A549 (cell line): Measurements from ENCODE around the gene PPP2R2D. TPM values are rescaled to one million over a fixed set of nuclear protein-coding genes. Genes with fewer than 3 reads are reported as not detected.

ENCODE experiments used
- ATAC-seq, 2 experiments: fragments of 200-7000 bp in 1 of 2; fragments of >200 bp in 1 of 2; cut with Nextera tagmentation in 1 of 2; cut with Tn5 transposase in 1 of 2; 3 replicates each; pipeline versions ENCODE4 v1.8.0 to v1.9.1; 2018 to 2020; ENCODE audit warnings: mild to moderate bottlenecking in 1 of 2, moderate library complexity in 1 of 2
- CTCF ChIA-PET: fragments of 300-600 bp; sonication (Branson Sonifier 250); formaldehyde crosslinking; extraction: SDS; loops from one replicate; lab custom pipeline; 2021; ENCODE audit warnings: antibody characterized with exemption, inconsistent platforms; lab: Yijun Ruan, JAX
- POLR2A ChIA-PET: fragments of 350-600 bp; formaldehyde crosslinking; extraction: SDS; loops from one replicate; lab custom pipeline; 2021; ENCODE audit warnings: antibody characterized with exemption, inconsistent platforms; lab: Yijun Ruan, JAX
- DNase-seq, 2 experiments: peaks; one replicate each; pipeline versions ENCODE4 v3.0.0 to v3.0.0-alpha.2; 2011 to 2016; ENCODE audit warnings: low read depth in 1 of 2, low spot score in 1 of 2
- FAIRE-seq: peaks from 2 replicates; lab custom pipeline; 2011; peaks lifted over from hg19 to GRCh38; lab: Jason Lieb, UNC
- H3K27ac ChIP-seq, 2 experiments: fragments of >200 bp; sonication (Bioruptor Twin); formaldehyde crosslinking; 3 replicates each; pipeline ENCODE4 v1.5.1; 2016 to 2017
- H3K4me1 ChIP-seq: fragments of >200 bp; sonication (Bioruptor Twin); formaldehyde crosslinking; 3 replicates; pipeline ENCODE4 v1.6.1; 2016
- H3K4me2 ChIP-seq: fragments of >200 bp; sonication (Bioruptor Twin); formaldehyde crosslinking; 3 replicates; pipeline ENCODE4 v1.6.1; 2016
- H3K4me3 ChIP-seq: fragments of >200 bp; sonication (Bioruptor Twin); formaldehyde crosslinking; 3 replicates; pipeline ENCODE4 v1.5.1; 2016
- H3K9me3 ChIP-seq: fragments of >200 bp; sonication (Bioruptor Twin); formaldehyde crosslinking; 3 replicates; pipeline ENCODE4 v1.6.1; 2016
- CBX8 ChIP-seq: fragments of 200-600 bp; sonication (generic); IDR thresholded peaks from 2 replicates; pipeline ENCODE4 v1.6.1; 2016
- CEBPB ChIP-seq, 2 experiments: fragments of >200 bp in 1 of 2; sonication (Bioruptor Twin) in 1 of 2; formaldehyde crosslinking in 1 of 2; IDR thresholded peaks; 2 replicates each; pipeline ENCODE4 v1.6.1; 2012 to 2016
- CHD2 ChIP-seq: fragments of 150-350 bp; IDR thresholded peaks from 2 replicates; pipeline ENCODE4 v1.6.1; 2014; ENCODE audit warnings: low read length; ENCODE audit not compliant: partially characterized antibody
- EHF ChIP-seq: fragments of 250-450 bp; sonication (Bioruptor Pico); IDR thresholded peaks from 2 replicates; pipeline ENCODE4 v1.5.0; 2020; ENCODE audit warnings: mild to moderate bottlenecking
- EHMT2 ChIP-seq: fragments of 200-600 bp; sonication (generic); IDR thresholded peaks from 2 replicates; pipeline ENCODE4 v1.6.1; 2016; ENCODE audit warnings: antibody characterized with exemption, low read depth, mild to moderate bottlenecking, moderate library complexity
- GATA3 ChIP-seq: IDR thresholded peaks from 2 replicates; pipeline ENCODE4 v1.6.1; 2012; ENCODE audit warnings: borderline replicate concordance
- HDAC2 ChIP-seq: fragments of 200-600 bp; sonication (generic); IDR thresholded peaks from 2 replicates; pipeline ENCODE4 v1.6.1; 2016
- HEYL ChIP-seq: fragments of 250-450 bp; sonication (Bioruptor Pico); IDR thresholded peaks from 2 replicates; pipeline ENCODE4 v1.8.0; 2021; ENCODE audit warnings: mild to moderate bottlenecking, moderate library complexity
- JUN ChIP-seq, 2 experiments: fragments of >200 bp; sonication (Bioruptor Twin); formaldehyde crosslinking; IDR thresholded peaks; 2 replicates in 1 of 2; 3 replicates in 1 of 2; pipeline ENCODE4 v1.6.1; 2016 to 2017
- KDM1A ChIP-seq: fragments of 200-600 bp; sonication (generic); IDR thresholded peaks from 2 replicates; pipeline ENCODE4 v1.6.1; 2016; ENCODE audit warnings: low read depth, mild to moderate bottlenecking
- NFE2L2 ChIP-seq: fragments of 150-350 bp; conservative IDR thresholded peaks from 2 replicates; pipeline ENCODE4 v1.6.1; 2014; ENCODE audit warnings: low read length
- NPAS2 ChIP-seq: fragments of 250-450 bp; sonication (Bioruptor Pico); IDR thresholded peaks from 2 replicates; pipeline ENCODE4 v1.8.0; 2022; ENCODE audit warnings: mild to moderate bottlenecking, moderate library complexity, borderline replicate concordance
- NR3C1 ChIP-seq: fragments of >200 bp; sonication (Bioruptor Twin); formaldehyde crosslinking; IDR thresholded peaks from 3 replicates; pipeline ENCODE4 v1.6.1; 2017
- PHF8 ChIP-seq: fragments of 200-600 bp; sonication (generic); IDR thresholded peaks from 2 replicates; pipeline ENCODE4 v1.6.1; 2016; ENCODE audit warnings: low read depth, mild to moderate bottlenecking, antibody characterized with exemption, moderate library complexity, borderline replicate concordance
- POLR2A ChIP-seq: IDR thresholded peaks from 2 replicates; pipeline ENCODE4 v1.6.1; 2012; ENCODE audit warnings: mild to moderate bottlenecking, low read length
- POLR2AphosphoS2 ChIP-seq: conservative IDR thresholded peaks from 2 replicates; pipeline ENCODE4 v1.6.1; 2012; ENCODE audit warnings: low read length, improper control_type of control experiment, inconsistent platforms
- RCOR1 ChIP-seq: fragments of 150-350 bp; IDR thresholded peaks from 2 replicates; pipeline ENCODE4 v1.6.1; 2014; ENCODE audit warnings: antibody characterized with exemption, low read length, low read depth
- RNF2 ChIP-seq: fragments of 200-600 bp; sonication (generic); IDR thresholded peaks from 2 replicates; pipeline ENCODE4 v1.6.1; 2016; ENCODE audit warnings: low read depth, mild to moderate bottlenecking, antibody characterized with exemption, moderate library complexity, borderline replicate concordance
- TFCP2L1 ChIP-seq: fragments of 250-450 bp; sonication (Bioruptor Pico); IDR thresholded peaks from 2 replicates; pipeline ENCODE4 v1.5.0; 2021; ENCODE audit warnings: mild to moderate bottlenecking
- TP53 ChIP-seq: fragments of 250-450 bp; sonication (Bioruptor Pico); IDR thresholded peaks from 2 replicates; pipeline ENCODE4 v1.5.0; 2021; ENCODE audit warnings: mild to moderate bottlenecking, moderate library complexity
- ZC3H11A ChIP-seq: fragments of 450-650 bp; IDR thresholded peaks from 2 replicates; pipeline ENCODE4 v1.6.1; 2014; ENCODE audit warnings: antibody characterized with exemption, mild to moderate bottlenecking
- WGBS: methylation state at CpG from one replicate; pipeline ENCODE4 v1.1.6; 2017; ENCODE audit errors: missing lambda C conversion rate; 5-methylcytosine and 5-hydroxymethylcytosine counted together
- polyA plus RNA-seq, 4 experiments: library from polyadenylated mRNA; depleted of rRNA in 3 of 4; stranded (reverse); fragments of >200 nt; fragmentation: RNase III in 1 of 4; extraction: RNeasy Plus Mini Kit Qiagen cat#74134 plus additional on column Dnase treatment in 1 of 4; gene quantifications; 2 replicates in 3 of 4; 3 replicates in 1 of 4; pipeline ENCODE4 v1.2.3, GENCODE V29; 2011 to 2017
- TF ChIP-seq, protein P1 (sequence below): fragments of 200-600 bp; sonication (generic); IDR thresholded peaks from 2 replicates; pipeline ENCODE4 v1.6.1; 2016; ENCODE audit warnings: antibody characterized with exemption, mild to moderate bottlenecking, moderate library complexity
- TF ChIP-seq, protein P2 (sequence below): fragments of 450-650 bp; IDR thresholded peaks from 2 replicates; pipeline ENCODE4 v1.6.1; 2014; ENCODE audit warnings: antibody characterized with exemption
- TF ChIP-seq, protein P3 (sequence below): fragments of 150-350 bp; IDR thresholded peaks from 2 replicates; pipeline ENCODE4 v1.6.1; 2014; ENCODE audit warnings: low read depth, mild to moderate bottlenecking, low read length
- TF ChIP-seq, protein P4 (sequence below): IDR thresholded peaks from 2 replicates; pipeline ENCODE4 v1.6.1; 2012

PPP2R2D gene
- polyA plus RNA-seq, 2 of the 4 experiments (the other 2 are of a cell fraction): 23.9 to 36.0 TPM

DNA sequence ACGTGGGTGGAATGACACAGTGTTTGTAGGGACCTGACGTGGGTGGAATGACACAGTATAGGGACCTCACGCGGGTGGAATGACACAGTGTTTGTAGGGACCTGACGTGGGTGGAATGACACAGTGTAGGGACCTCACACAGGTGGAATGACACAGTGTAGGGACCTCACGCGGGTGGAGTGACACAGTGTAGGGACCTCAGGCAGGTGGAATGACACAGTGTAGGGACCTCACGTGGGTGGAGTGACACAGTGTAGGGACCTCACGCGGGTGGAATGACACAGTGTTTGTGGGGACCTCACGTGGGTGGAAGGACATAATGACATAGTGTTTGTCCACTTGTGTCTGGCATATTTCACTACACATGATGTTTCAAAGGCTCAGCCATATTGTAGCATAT is 19.3 kb downstream of the PPP2R2D start:
- FAIRE-seq: no peak

DNA sequence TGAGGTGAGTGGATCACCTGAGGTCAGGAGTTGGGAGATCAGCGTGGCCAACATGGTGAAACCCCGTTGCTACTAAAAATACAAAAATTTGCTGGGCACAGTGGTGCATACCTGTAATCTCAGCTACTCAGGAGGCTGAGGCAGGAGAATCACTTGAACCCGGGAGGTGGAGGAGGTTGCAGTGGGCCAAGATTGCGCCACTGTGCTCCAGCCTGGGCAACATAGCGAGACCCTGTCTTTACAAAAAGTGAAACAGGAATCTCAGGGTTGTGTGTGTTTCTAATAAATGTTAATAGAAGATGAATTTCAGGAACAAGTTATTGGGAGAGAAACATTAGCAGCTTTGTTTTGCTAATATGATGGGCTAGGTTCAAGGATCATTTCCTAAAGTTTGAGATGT is 19.9 kb downstream of the PPP2R2D start:
- FAIRE-seq: no peak
- POLR2A ChIA-PET: no interaction called here
- CTCF ChIA-PET: no interaction called here

More for the DNA sequence above, 19.3 kb downstream of the PPP2R2D start:
- Histone ChIP-seq H3K27ac (no peak overlapping the region), H3K9me3 (peaks cover 6% of the 10 kb centered on the region; the same call in 1 of the 3 replicates), H3K4me1 (no peaks in the 10 kb centered on the region), H3K4me2 (no peak overlapping the region), H3K4me3 (no peak overlapping the region)
- 96% methylated on average over 11 of the region's 11 CpGs for WGBS
- ATAC-seq (no peak), DNase-seq (no peak)
- ChIA-PET POLR2A (no interaction called here), CTCF (no interaction called here)
- TF ChIP-seq CBX8: no peak
- no peak for TF ChIP-seq HEYL (CRISPR knock-in tag)
- TF ChIP-seq ZC3H11A: no peak
- TF ChIP-seq NR3C1: no peak
- no peak for TF ChIP-seq CEBPB (IDR thresholded peaks at IDR 0.05)
- TF ChIP-seq KDM1A: no peak
- no peak for TF ChIP-seq NFE2L2
- TF ChIP-seq CHD2: no peak
- TF ChIP-seq HDAC2: no peak
- no peak for TF ChIP-seq GATA3
- no peak for TF ChIP-seq NPAS2 (CRISPR knock-in tag)
- TF ChIP-seq, protein P1, sequence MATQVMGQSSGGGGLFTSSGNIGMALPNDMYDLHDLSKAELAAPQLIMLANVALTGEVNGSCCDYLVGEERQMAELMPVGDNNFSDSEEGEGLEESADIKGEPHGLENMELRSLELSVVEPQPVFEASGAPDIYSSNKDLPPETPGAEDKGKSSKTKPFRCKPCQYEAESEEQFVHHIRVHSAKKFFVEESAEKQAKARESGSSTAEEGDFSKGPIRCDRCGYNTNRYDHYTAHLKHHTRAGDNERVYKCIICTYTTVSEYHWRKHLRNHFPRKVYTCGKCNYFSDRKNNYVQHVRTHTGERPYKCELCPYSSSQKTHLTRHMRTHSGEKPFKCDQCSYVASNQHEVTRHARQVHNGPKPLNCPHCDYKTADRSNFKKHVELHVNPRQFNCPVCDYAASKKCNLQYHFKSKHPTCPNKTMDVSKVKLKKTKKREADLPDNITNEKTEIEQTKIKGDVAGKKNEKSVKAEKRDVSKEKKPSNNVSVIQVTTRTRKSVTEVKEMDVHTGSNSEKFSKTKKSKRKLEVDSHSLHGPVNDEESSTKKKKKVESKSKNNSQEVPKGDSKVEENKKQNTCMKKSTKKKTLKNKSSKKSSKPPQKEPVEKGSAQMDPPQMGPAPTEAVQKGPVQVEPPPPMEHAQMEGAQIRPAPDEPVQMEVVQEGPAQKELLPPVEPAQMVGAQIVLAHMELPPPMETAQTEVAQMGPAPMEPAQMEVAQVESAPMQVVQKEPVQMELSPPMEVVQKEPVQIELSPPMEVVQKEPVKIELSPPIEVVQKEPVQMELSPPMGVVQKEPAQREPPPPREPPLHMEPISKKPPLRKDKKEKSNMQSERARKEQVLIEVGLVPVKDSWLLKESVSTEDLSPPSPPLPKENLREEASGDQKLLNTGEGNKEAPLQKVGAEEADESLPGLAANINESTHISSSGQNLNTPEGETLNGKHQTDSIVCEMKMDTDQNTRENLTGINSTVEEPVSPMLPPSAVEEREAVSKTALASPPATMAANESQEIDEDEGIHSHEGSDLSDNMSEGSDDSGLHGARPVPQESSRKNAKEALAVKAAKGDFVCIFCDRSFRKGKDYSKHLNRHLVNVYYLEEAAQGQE: no peak
- no peak for TF ChIP-seq EHMT2
- TF ChIP-seq, protein P2, sequence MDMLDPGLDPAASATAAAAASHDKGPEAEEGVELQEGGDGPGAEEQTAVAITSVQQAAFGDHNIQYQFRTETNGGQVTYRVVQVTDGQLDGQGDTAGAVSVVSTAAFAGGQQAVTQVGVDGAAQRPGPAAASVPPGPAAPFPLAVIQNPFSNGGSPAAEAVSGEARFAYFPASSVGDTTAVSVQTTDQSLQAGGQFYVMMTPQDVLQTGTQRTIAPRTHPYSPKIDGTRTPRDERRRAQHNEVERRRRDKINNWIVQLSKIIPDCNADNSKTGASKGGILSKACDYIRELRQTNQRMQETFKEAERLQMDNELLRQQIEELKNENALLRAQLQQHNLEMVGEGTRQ: no peak
- TF ChIP-seq TP53 (CRISPR knock-in tag): no peak
- TF ChIP-seq, all 56 proteins: peak for 0

More for the DNA sequence above, 19.9 kb downstream of the PPP2R2D start:
- Histone ChIP-seq H3K4me3 (no peak overlapping the region), H3K9me3 (peaks cover 11% of the 10 kb centered on the region; the same call in 1 of the 3 replicates), H3K4me2 (no peak overlapping the region), H3K27ac (no peak overlapping the region), H3K4me1 (no peaks in the 10 kb centered on the region)
- no peak for DNase-seq
- no peak for ATAC-seq
- 90% methylated on average over 5 of the region's 5 CpGs for WGBS
- TF ChIP-seq RCOR1 (no peak), RNF2 (no peak), TFCP2L1 (CRISPR knock-in tag) (no peak), POLR2AphosphoS2 (no peak), EHF (CRISPR knock-in tag) (no peak), TP53 (CRISPR knock-in tag) (no peak), JUN (IDR thresholded peaks at IDR 0.05) (no peak), NPAS2 (CRISPR knock-in tag) (no peak), NR3C1 (no peak), POLR2A (no peak), PHF8 (no peak)
- TF ChIP-seq, protein P3, sequence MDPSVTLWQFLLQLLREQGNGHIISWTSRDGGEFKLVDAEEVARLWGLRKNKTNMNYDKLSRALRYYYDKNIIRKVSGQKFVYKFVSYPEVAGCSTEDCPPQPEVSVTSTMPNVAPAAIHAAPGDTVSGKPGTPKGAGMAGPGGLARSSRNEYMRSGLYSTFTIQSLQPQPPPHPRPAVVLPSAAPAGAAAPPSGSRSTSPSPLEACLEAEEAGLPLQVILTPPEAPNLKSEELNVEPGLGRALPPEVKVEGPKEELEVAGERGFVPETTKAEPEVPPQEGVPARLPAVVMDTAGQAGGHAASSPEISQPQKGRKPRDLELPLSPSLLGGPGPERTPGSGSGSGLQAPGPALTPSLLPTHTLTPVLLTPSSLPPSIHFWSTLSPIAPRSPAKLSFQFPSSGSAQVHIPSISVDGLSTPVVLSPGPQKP: no peak
- TF ChIP-seq, protein P2: no peak
- TF ChIP-seq, protein P1: no peak
- TF ChIP-seq, protein P4, sequence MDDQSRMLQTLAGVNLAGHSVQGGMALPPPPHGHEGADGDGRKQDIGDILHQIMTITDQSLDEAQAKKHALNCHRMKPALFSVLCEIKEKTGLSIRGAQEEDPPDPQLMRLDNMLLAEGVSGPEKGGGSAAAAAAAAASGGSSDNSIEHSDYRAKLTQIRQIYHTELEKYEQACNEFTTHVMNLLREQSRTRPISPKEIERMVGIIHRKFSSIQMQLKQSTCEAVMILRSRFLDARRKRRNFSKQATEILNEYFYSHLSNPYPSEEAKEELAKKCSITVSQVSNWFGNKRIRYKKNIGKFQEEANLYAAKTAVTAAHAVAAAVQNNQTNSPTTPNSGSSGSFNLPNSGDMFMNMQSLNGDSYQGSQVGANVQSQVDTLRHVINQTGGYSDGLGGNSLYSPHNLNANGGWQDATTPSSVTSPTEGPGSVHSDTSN: no peak
- TF ChIP-seq, all 56 proteins: peak for 0
